WTC11 (cell line): ENCODE measurements around the gene ASB14.

Experiments used
- CTCF ChIP-seq: fragments of 200-600 bp; IDR thresholded peaks from 2 replicates; pipeline ENCODE4 v1.8.0; 2022; ENCODE audit warnings: antibody characterized with exemption
- E2F4 ChIP-seq: sonication (generic); formaldehyde crosslinking; IDR thresholded peaks from 2 replicates; pipeline ENCODE4 v1.8.1; 2022; ENCODE audit warnings: low read depth, mild to moderate bottlenecking, moderate library complexity, missing genetic modification reagents, borderline replicate concordance
- MAX ChIP-seq: sonication (generic); formaldehyde crosslinking; IDR thresholded peaks from 2 replicates; pipeline ENCODE4 v1.8.0; 2022; ENCODE audit warnings: mild to moderate bottlenecking, missing genetic modification reagents

GRCh38 chr3:57244946-57245345 is 47.5 kb downstream of the ASB14 start:
- TF ChIP-seq MAX (CRISPR knock-in tag) (no peak), CTCF (no peak), E2F4 (no peak)
